GM19455 (cell line): ENCODE measurements around the gene FCAMR.

ENCODE experiments used
- ATAC-seq: cut with Tn5 transposase; IDR thresholded peaks from one replicate; pipeline ENCODE4 v1.9.1; 2021; ENCODE audit not compliant: unreplicated experiment

The FCAMR gene

GRCh38 chr1:207000651-207001291 is 30.5 kb upstream of the FCAMR start:
- no peak for ATAC-seq

DNA sequence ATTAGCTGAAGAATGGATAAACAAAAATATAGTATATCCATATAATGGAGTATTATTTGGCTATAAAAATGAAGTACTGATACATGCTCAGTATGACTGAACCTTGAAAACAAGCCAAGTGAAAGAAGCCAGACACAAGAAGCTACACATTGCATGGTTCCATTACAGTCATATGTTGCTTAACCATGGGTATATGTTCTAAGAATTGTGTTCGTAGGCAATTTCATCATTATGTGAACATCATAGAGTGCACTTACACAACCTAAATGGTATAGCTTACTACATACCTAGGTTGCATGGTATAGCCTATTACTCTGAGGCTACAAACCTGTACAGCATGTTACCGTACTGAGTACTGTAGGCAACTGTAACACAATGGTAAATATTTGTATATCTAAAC is 28.6 kb upstream of the FCAMR start:
- no peak for ATAC-seq

GRCh38 chr1:206992790-206993189 is 22.5 kb upstream of the FCAMR start:
- ATAC-seq, result no peak

DNA sequence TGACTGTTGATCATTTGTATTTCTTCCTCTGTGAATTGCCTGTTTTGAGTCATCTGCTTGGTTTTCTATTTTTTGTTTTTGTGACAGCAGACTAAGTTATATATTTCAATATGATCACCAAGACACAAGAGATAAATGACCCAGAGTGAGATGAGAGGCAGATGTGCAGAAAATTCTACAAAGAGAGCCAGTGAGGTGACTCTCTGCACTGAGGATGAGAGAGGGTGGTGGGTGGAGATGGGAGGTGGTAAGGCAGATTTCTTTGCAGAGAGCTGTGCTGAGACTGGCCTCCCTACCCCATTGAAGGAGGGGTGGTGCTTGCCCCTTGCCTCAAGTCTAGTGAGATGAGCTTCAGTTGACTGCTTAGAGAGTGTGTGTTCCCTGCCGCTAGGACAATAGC is 17.6 kb upstream of the FCAMR start:
- no peak for ATAC-seq

GRCh38 chr1:206986885-206987284 is 16.6 kb upstream of the FCAMR start:
- no peak for ATAC-seq

GRCh38 chr1:206986402-206986801 is 16.1 kb upstream of the FCAMR start:
- no peak for ATAC-seq

- ATAC-seq, result no peak
Measured at GRCh38 chr1:206985162-206985749, 15.0 kb upstream of the FCAMR start.

GRCh38 chr1:206982216-206982615 is 12.0 kb upstream of the FCAMR start:
- ATAC-seq, result no peak

DNA sequence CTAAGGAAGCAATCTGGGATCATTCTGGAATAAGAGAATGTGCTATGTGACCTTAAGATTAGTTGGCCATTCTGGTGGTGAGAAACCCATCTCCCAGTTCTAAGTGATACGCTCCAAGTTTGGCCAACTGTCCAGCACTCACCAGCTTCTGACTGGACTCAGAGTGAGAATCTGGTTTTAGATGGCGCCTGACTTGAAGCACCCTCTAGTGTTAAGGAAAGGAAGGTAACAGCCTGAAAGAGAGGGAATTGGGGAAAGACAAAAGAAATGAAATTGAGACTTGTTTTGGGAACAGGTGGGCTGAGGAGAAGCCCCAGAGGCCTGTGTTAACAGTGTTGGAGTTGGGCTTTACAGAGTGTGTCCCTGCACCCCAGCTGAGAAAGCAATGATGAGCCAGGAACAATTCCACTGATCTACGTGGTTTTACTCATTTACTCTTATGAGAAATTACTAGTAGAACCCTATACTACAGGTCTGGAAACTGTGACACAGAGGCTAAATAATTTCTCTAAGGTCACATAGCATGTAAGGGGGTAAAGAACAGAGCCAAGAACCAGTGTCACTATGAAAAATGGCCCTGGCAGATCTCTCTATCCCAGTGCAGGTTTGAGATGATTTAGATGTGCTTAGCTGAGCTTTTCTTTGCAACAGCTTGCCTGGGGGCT is 9.3 kb upstream of the FCAMR start:
- ATAC-seq, result no peak

- ATAC-seq, result no peak
Measured at GRCh38 chr1:206978259-206978658, 8.0 kb upstream of the FCAMR start.

DNA sequence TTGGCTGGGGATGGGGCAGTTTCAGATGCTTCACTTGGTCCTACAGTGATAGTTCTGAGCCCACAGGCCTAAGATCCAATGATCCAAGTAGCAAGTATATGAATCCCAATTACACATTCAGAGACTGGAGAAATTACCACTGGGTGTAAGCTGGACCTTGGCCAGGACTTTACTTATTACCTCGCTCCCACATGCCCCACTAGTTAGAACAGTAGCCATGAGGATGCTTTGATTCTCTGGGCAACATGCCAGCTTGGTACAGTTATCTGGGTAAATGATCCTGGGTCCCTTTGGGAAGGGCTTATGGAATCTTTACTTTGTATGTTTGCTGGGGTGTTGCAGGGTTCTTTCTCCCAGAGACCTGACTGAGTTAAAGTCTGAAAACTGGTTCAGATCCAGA is 5.0 kb upstream of the FCAMR start:
- ATAC-seq, result no peak

DNA sequence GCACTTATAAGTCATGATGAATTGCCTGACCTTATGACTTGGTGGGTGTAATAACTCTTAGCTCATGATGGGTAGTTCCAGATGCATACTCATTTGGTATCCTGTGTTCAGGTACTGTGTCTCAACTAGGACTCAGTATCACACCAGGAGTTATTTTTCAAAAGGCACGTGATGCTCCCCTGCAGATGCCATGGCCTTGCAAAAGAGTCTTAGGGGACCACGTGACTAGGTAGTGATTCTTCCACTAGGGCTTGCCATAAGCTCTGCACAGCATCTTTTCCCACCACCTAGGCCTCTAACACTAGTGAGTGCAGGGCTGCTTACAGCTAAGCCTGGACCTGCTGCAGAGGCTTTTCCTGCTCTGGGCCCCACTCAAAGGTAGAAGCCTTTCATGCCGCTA is 3.9 kb upstream of the FCAMR start:
- ATAC-seq, result no peak

- no peak for ATAC-seq
Measured at GRCh38 chr1:206972728-206973127, 2.5 kb upstream of the FCAMR start.

GRCh38 chr1:206971029-206971655 is 882 bp upstream of the FCAMR start:
- ATAC-seq, result no peak

DNA sequence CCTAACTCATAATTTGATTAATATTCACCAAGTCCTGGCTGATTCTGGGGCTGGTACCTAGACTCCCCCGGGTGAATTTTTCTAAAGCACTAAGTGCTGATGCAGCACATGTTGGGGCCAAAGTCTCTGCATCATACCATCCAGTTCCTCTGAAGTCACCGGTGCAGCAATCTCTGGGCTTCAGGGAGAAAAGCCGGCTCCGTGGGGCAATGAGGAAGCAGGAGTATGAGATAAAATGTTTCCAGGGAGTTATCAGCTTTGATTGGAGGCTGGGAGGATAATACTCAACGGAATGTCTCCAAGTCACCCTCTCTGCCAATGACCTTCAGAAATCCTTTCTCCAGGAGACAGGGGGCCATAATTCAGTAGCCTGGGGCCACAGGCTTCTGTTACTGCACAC is 1.2 kb downstream of the FCAMR start:
- no peak for ATAC-seq

DNA sequence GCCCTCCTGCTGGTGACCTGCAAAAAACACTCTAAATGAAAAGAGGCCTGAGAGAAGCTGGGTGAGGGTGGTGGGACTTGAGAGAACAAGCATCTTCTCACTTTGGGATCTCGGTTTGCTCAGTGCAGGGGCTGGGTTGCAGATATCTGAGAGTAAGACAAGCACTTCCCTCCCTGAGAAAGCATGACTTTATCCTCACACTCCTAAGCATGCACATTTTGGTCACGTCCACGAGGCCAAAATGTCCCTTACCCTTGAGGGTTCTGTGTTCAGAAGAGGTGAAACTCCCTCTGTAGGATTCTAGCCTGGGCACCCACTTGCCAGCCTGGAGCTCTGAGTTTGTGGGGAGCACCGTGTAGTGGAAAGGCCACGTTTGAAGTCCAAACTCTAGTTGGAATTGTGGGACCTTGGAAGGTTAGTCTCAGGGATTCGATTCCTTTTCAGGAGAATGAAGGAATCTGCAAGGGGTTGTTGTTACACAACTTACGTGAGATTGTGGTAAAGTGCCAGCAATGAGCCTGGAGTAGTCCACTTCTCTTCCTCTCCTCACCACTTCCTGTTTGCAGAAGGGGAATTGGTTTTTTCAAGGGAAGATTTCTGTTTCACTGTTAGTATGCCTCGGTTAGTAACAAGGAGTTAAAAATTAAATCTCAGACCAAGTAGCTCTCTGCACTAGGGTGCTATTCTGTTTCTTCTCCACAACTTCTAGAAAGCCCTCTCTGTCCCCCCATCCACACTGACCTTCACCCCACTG is 3.0 kb downstream of the FCAMR start:
- ATAC-seq, result no peak

GRCh38 chr1:206965781-206966180 is 4.5 kb downstream of the FCAMR start:
- no peak for ATAC-seq

DNA sequence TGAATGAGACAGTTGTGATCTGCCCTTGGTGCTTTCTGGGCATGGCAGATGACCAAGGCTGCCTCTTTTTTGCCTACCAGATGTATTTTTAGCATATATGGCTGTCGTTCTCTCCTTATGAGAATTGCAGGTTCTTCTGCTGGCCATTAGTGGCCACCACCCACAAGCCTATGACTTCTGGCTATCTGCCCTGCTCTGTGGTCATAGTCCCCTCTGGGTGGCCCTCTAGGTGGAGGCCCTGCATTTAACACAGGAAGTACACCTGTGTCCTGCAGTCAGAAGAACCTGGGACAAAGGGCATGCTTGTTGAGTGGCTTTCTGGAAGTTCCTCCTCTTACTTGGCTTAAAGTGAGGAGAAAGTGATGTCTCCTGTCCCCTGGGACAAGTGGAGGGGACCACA is 6.5 kb downstream of the FCAMR start:
- ATAC-seq, result no peak

DNA sequence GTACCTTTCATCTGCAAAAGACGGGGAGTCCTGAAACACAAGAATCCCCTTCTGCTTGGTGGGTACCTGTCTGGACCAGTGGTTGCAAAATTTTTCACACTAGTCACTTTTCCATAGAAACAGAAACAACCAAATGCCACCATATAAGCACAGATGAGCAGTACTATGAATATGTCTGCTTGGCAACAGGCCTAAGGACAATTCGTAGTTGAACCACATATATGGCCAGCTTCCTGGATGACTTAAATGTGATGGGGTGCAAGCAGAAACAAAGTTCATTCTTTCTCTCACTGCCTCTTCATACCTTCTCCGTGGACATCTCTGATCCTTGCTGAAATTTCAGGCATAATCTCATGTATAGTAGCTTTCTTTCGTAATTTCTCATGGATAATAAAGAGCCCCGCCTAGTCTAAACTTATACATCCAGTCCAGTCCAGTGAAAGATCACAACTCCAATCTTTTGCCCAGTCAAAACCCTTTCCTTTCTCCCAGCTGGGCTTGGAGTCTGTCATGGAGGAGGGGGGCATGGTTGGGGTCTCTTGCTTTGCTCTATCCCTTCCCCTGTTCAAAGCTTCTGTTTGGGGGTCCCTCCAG is 7.0 kb downstream of the FCAMR start:
- no peak for ATAC-seq

DNA sequence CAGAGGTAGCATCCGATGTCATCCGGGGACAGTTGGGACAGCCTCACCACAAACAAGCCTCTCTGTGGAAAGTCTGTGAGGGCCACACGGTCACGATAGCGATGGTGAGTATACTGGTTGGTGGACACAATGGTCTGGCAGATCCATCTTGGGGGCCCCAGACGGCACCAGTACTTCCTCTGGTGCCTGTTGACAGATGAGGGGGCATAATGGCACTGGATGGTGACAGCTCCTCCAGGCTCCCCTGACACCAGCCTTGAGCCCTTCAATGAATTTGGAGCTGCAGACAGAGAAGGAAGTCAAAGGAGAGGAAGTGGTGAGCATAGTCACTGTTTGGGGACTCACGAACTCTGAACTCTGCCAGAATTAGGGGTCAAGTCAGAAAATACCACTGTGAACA is 8.0 kb downstream of the FCAMR start:
- ATAC-seq, result no peak

DNA sequence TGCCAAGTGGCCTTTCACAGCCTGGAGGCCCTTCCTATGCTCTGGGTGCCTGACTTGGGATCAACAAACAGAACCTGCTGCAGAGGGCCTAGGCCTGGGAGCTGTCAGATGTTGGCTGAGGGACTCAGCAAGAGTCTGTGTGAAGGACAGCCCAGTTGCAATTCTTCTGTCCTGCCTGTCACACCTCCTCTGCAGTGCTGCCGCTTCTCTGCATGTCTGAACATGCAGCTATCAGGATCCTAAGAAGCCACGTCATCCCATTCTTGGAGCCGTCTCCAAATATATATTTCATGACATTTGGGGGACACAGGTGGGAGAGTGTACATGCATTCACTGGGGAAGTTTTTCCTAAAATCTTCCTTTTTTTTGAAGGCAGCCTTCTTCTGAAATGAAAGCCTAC is 8.6 kb downstream of the FCAMR start:
- no peak for ATAC-seq
